Islet precursor cell (in vitro differentiated cells): ENCODE results near the gene TBC1D22B.

Experiments used
- DNase-seq: peaks from one replicate; pipeline ENCODE4 v3.0.0-alpha.2; 2018

TBC1D22B gene

GRCh38 chr6:37257634-37258404 lies at the start of gene TBC1D22B, which contains the start of gene TMEM217:
TSS of gene TBC1D22B (plus strand) at chr6:37257772. CDS start at chr6:37257918, 146 bp downstream.
TSS of gene TMEM217 (minus strand) at chr6:37258144. CDS start at chr6:37219030, 39,114 bp downstream.
- peak; percentile 99 for DNase-seq

- DNase-seq = peak; percentile 95
These were observed 49.6 kb upstream of the TBC1D22B start for GRCh38 chr6:37207903-37208456.

GRCh38 chr6:37208793-37209192 lies 48.8 kb upstream of the TBC1D22B start:
- no peak for DNase-seq

GRCh38 chr6:37209461-37210205 lies 47.9 kb upstream of the TBC1D22B start:
- DNase-seq = no peak

- peak; percentile 92 for DNase-seq
These were observed 47.1 kb upstream of the TBC1D22B start for GRCh38 chr6:37210313-37210968.

- peak; percentile 58 for DNase-seq
These were observed 45.3 kb upstream of the TBC1D22B start for GRCh38 chr6:37212268-37212667.

- DNase-seq = no peak
These were observed 39.5 kb upstream of the TBC1D22B start for GRCh38 chr6:37218061-37218460.

GRCh38 chr6:37218511-37218910 lies 39.1 kb upstream of the TBC1D22B start:
- DNase-seq = no peak

- DNase-seq = no peak
These were observed 35.9 kb upstream of the TBC1D22B start for GRCh38 chr6:37221585-37222124.

- DNase-seq = peak; percentile 99
These were observed 35.2 kb upstream of the TBC1D22B start for GRCh38 chr6:37222125-37222967.

- DNase-seq = no peak
These were observed 34.6 kb upstream of the TBC1D22B start for GRCh38 chr6:37222992-37223391.

GRCh38 chr6:37225350-37226169 lies 32.0 kb upstream of the TBC1D22B start:
- no peak for DNase-seq

- DNase-seq = no peak
These were observed 27.5 kb upstream of the TBC1D22B start for GRCh38 chr6:37230104-37230503.

GRCh38 chr6:37232430-37233017 lies 25.0 kb upstream of the TBC1D22B start:
- no peak for DNase-seq

- no peak for DNase-seq
These were observed 24.0 kb upstream of the TBC1D22B start for GRCh38 chr6:37233541-37233940.

- no peak for DNase-seq
These were observed 20.7 kb upstream of the TBC1D22B start for GRCh38 chr6:37236921-37237320.

GRCh38 chr6:37237789-37238188 lies 19.8 kb upstream of the TBC1D22B start:
- DNase-seq = no peak

- DNase-seq = no peak
These were observed 19.2 kb upstream of the TBC1D22B start for GRCh38 chr6:37238381-37238780.

GRCh38 chr6:37239526-37239925 lies 18.0 kb upstream of the TBC1D22B start:
- no peak for DNase-seq

- peak; percentile 55 for DNase-seq
These were observed 17.4 kb upstream of the TBC1D22B start for GRCh38 chr6:37239950-37240713.
